H9 (cell line): ENCODE results near the gene ASTN2. TPM values are rescaled to one million over a fixed set of nuclear protein-coding genes. Genes with fewer than 3 reads are reported as not detected.

ENCODE experiments used
- DNase-seq: peaks from one replicate; pipeline ENCODE4 v3.0.0-alpha.2; 2017
- H2AFZ ChIP-seq: one replicate; pipeline ENCODE4 v1.6.1; 2013; ENCODE audit warnings: mild to moderate bottlenecking, low read length, control low read depth, moderate library complexity
- H2AK5ac ChIP-seq: 2 replicates; pipeline ENCODE4 v1.6.1; 2013; ENCODE audit warnings: low read length, control low read depth, mixed read lengths; ENCODE audit not compliant: insufficient read length
- H2BK120ac ChIP-seq: one replicate; pipeline ENCODE4 v1.6.1; 2013; ENCODE audit warnings: low read depth, mild to moderate bottlenecking, low read length, control low read depth, inconsistent platforms; ENCODE audit not compliant: poor library complexity, severe bottlenecking
- H2BK12ac ChIP-seq: 2 replicates; pipeline ENCODE4 v1.6.1; 2013; ENCODE audit warnings: low read length, control low read depth, mixed read lengths, low read depth; ENCODE audit not compliant: insufficient read length
- H2BK15ac ChIP-seq: 2 replicates; pipeline ENCODE4 v1.6.1; 2013; ENCODE audit warnings: low read depth, low read length, control low read depth
- H2BK20ac ChIP-seq: one replicate; pipeline ENCODE4 v1.6.1; 2013; ENCODE audit warnings: low read depth, mild to moderate bottlenecking, low read length, control low read depth, inconsistent platforms; ENCODE audit not compliant: poor library complexity, severe bottlenecking
- H2BK5ac ChIP-seq: 2 replicates; pipeline ENCODE4 v1.6.1; 2013; ENCODE audit warnings: low read length, control low read depth, mixed read lengths; ENCODE audit not compliant: insufficient read length
- H3K14ac ChIP-seq: 2 replicates; pipeline ENCODE4 v1.6.1; 2013; ENCODE audit warnings: low read length, control low read depth; ENCODE audit not compliant: insufficient read depth
- H3K18ac ChIP-seq: 2 replicates; pipeline ENCODE4 v1.6.1; 2013; ENCODE audit warnings: low read depth, mild to moderate bottlenecking, mixed read lengths, low read length, control low read depth; ENCODE audit not compliant: insufficient read length
- H3K23ac ChIP-seq: 2 replicates; pipeline ENCODE4 v1.6.1; 2013; ENCODE audit warnings: low read length, control low read depth, mixed read lengths, low read depth; ENCODE audit not compliant: insufficient read length
- H3K23me2 ChIP-seq: 2 replicates; pipeline ENCODE4 v1.6.1; 2013; ENCODE audit warnings: low read depth, mild to moderate bottlenecking, mixed read lengths, low read length, control low read depth; ENCODE audit not compliant: insufficient read length, poor library complexity, severe bottlenecking
- H3K27ac ChIP-seq: 2 replicates; pipeline ENCODE4 v1.5.1; 2013; ENCODE audit warnings: low read length, control low read depth, mixed read lengths, low read depth; ENCODE audit not compliant: insufficient read length
- H3K27me3 ChIP-seq: 2 replicates; pipeline ENCODE4 v1.6.1; 2013; ENCODE audit warnings: low read length, control low read depth, inconsistent platforms; ENCODE audit not compliant: insufficient read depth
- H3K4ac ChIP-seq: 2 replicates; pipeline ENCODE4 v1.6.1; 2013; ENCODE audit warnings: low read depth, mild to moderate bottlenecking, control low read depth, inconsistent platforms, low read length, moderate library complexity
- H3K4me1 ChIP-seq: 2 replicates; pipeline ENCODE4 v1.6.1; 2013; ENCODE audit warnings: low read length, control low read depth, inconsistent platforms; ENCODE audit not compliant: insufficient read depth
- H3K4me2 ChIP-seq: 2 replicates; pipeline ENCODE4 v1.6.1; 2013; ENCODE audit warnings: low read length, control low read depth, mixed read lengths; ENCODE audit not compliant: insufficient read length, insufficient read depth
- H3K56ac ChIP-seq: 2 replicates; pipeline ENCODE4 v1.6.1; 2013; ENCODE audit warnings: low read depth, mild to moderate bottlenecking, mixed read lengths, low read length, control low read depth; ENCODE audit not compliant: insufficient read length
- H3K79me1 ChIP-seq: 2 replicates; pipeline ENCODE4 v1.6.1; 2013; ENCODE audit warnings: low read depth, mild to moderate bottlenecking, moderate library complexity, low read length, control low read depth, inconsistent platforms; ENCODE audit not compliant: insufficient read depth, poor library complexity, severe bottlenecking
- H3K79me2 ChIP-seq: 2 replicates; pipeline ENCODE4 v1.6.1; 2013; ENCODE audit warnings: low read length, control low read depth, inconsistent platforms; ENCODE audit not compliant: insufficient read depth
- H3K9ac ChIP-seq: 2 replicates; pipeline ENCODE4 v1.6.1; 2013; ENCODE audit warnings: low read length, control low read depth, mixed read lengths; ENCODE audit not compliant: insufficient read length; ENCODE audit errors: extremely low read depth
- H3K9me3 ChIP-seq: one replicate; pipeline ENCODE4 v1.6.1; 2013; ENCODE audit warnings: low read depth, low read length, inconsistent platforms; ENCODE audit not compliant: control insufficient read depth
- H3T11ph ChIP-seq: one replicate; pipeline ENCODE4 v1.6.1; 2013; ENCODE audit warnings: mild to moderate bottlenecking, low read length, control low read depth, inconsistent platforms
- H4K20me1 ChIP-seq: one replicate; pipeline ENCODE4 v1.6.1; 2013; ENCODE audit not compliant: control insufficient read depth, insufficient read length, insufficient read depth
- H4K5ac ChIP-seq: 2 replicates; pipeline ENCODE4 v1.6.1; 2013; ENCODE audit warnings: low read depth, mild to moderate bottlenecking, mixed read lengths, low read length, control low read depth; ENCODE audit not compliant: insufficient read length
- H4K8ac ChIP-seq: replicated peaks from 2 replicates; pipeline ENCODE4 v1.6.1; 2013; ENCODE audit warnings: low read length, control low read depth, mixed read lengths, low read depth; ENCODE audit not compliant: insufficient read length
- H4K91ac ChIP-seq: 2 replicates; pipeline ENCODE4 v1.6.1; 2013; ENCODE audit warnings: low read depth, mild to moderate bottlenecking, moderate library complexity, mixed read lengths, low read length, control low read depth; ENCODE audit not compliant: insufficient read length
- H3K27ac Mint-ChIP-seq, 3 experiments: 2 replicates in 2 of 3; 3 replicates in 1 of 3; pipeline ENCODE4 v1.8.0; 2020 to 2021; ENCODE audit warnings: mixed read lengths in 3 of 3, mild to moderate bottlenecking in 1 of 3, moderate library complexity in 1 of 3
- H3K27me3 Mint-ChIP-seq: 2 replicates; pipeline ENCODE4 v1.8.0; 2021; ENCODE audit warnings: low read depth, mild to moderate bottlenecking, moderate library complexity, mixed read lengths
- H3K36me3 Mint-ChIP-seq, 3 experiments: 2 replicates in 2 of 3; 3 replicates in 1 of 3; pipeline ENCODE4 v1.8.0; 2020 to 2021; ENCODE audit warnings: low read depth in 3 of 3, mixed read lengths in 3 of 3; ENCODE audit not compliant: insufficient read depth in 1 of 3
- H3K4me1 Mint-ChIP-seq, 2 experiments: 2 replicates each; pipeline ENCODE4 v1.8.0; 2020; ENCODE audit warnings: mixed read lengths in 2 of 2
- H3K4me3 Mint-ChIP-seq, 2 experiments: 2 replicates in 1 of 2; 3 replicates in 1 of 2; pipeline ENCODE4 v1.8.0; 2020 to 2021; ENCODE audit warnings: mild to moderate bottlenecking in 2 of 2, mixed read lengths in 2 of 2, moderate library complexity in 1 of 2
- H3K9me3 Mint-ChIP-seq, 2 experiments: 2 replicates in 1 of 2; 3 replicates in 1 of 2; pipeline ENCODE4 v1.8.0; 2020; ENCODE audit warnings: mild to moderate bottlenecking in 2 of 2, mixed read lengths in 2 of 2, moderate library complexity in 1 of 2
- WGBS: extraction: QIAGEN DNeasy Blood & Tissue Kit; methylation state at CpG from one replicate; pipeline ENCODE4 v1.1.7; 2013; ENCODE audit warnings: missing lambda C conversion rate, low lambda C conversion rate, mixed read lengths; ENCODE audit not compliant: insufficient read length; ENCODE audit errors: extremely low coverage; 5-methylcytosine and 5-hydroxymethylcytosine counted together
- total RNA-seq: library from RNA; stranded (reverse); gene quantifications from 2 replicates; pipeline ENCODE4 v1.2.1, GENCODE V29; 2021
- TF ChIP-seq, protein P1 (sequence below): fragments of 200-600 bp; sonication (generic); conservative IDR thresholded peaks from 3 replicates; pipeline ENCODE4 v1.8.0; 2021; ENCODE audit warnings: antibody characterized with exemption, mild to moderate bottlenecking

ASTN2 gene
- total RNA-seq, 1 experiment from 2014 or later, result 9.7 TPM

DNA sequence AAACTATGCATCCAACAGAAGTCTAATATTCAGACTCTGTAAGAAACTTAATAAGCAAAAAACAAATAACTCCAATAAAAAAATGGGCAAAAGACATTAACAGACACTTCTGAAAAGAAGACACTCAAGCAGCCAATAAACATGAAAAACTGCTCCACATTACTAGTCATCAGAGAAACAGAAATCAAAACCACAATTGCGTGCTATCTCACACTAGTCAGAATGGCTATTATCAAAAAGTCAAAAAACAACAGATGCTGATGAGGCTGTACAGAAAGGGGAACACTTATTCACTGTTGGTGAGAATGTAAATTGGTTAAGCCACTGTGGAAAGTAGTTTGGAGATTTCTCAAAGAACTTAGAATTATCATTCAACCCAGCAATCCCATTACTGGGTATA is 829.0 kb downstream of the ASTN2 start:
- Histone ChIP-seq H2BK12ac (no peak overlapping the region), H2BK20ac (no peak overlapping the region), H4K20me1 (no peaks in the 10 kb centered on the region), H3K9me3 (no peaks in the 10 kb centered on the region), H2BK15ac (no peak overlapping the region), H3K4me2 (no peak overlapping the region), H3K56ac (no peak overlapping the region), H3K23me2 (no peaks in the 10 kb centered on the region), H4K5ac (no peak overlapping the region), H4K91ac (no peak overlapping the region), H2BK5ac (no peak overlapping the region), H3K4ac (no peak overlapping the region), H3K14ac (no peak overlapping the region), H3K79me1 (no peaks in the 10 kb centered on the region), H3T11ph (no peak overlapping the region), H3K79me2 (no peaks in the 10 kb centered on the region), H2BK120ac (no peak overlapping the region), H2AFZ (no peak overlapping the region), H3K9ac (no peak overlapping the region), H3K27me3 (no peaks in the 10 kb centered on the region), H3K4me1 (no peaks in the 10 kb centered on the region), H2AK5ac (no peak overlapping the region), H3K27ac (no peak overlapping the region), H3K23ac (no peak overlapping the region), H3K18ac (no peak overlapping the region), H4K8ac (no peak overlapping the region)
- Mint-ChIP-seq H3K27me3 (no peaks in the 10 kb centered on the region), H3K9me3 (peaks cover 14% of the 10 kb centered on the region in 2 experiments; a peak in 4 of 5 replicates), H3K27ac (no peak overlapping the region), H3K36me3 (peaks cover 1 to 12% (median 9%) of the 10 kb centered on the region in 3 experiments; a peak in 6 of 7 replicates), H3K4me3 (no peak overlapping the region), H3K4me1 (peaks cover 5 to 6% of the 10 kb centered on the region in 2 experiments; a peak in 3 of 4 replicates)
- no peak for DNase-seq
- WGBS, result no CpG with 5 or more reads among the region's 1 CpG
- TF ChIP-seq, protein P1, sequence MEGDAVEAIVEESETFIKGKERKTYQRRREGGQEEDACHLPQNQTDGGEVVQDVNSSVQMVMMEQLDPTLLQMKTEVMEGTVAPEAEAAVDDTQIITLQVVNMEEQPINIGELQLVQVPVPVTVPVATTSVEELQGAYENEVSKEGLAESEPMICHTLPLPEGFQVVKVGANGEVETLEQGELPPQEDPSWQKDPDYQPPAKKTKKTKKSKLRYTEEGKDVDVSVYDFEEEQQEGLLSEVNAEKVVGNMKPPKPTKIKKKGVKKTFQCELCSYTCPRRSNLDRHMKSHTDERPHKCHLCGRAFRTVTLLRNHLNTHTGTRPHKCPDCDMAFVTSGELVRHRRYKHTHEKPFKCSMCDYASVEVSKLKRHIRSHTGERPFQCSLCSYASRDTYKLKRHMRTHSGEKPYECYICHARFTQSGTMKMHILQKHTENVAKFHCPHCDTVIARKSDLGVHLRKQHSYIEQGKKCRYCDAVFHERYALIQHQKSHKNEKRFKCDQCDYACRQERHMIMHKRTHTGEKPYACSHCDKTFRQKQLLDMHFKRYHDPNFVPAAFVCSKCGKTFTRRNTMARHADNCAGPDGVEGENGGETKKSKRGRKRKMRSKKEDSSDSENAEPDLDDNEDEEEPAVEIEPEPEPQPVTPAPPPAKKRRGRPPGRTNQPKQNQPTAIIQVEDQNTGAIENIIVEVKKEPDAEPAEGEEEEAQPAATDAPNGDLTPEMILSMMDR, result no peak
